GM21717 (cell line): ENCODE measurements around the gene XRCC4.
"Not testable (repeated sequence)": the region's sequence is repeated elsewhere in the genome, so short reads cannot be mapped to it uniquely, and the experiment has no call there.

Experiments used
- ATAC-seq: cut with Tn5 transposase; IDR thresholded peaks from one replicate; pipeline ENCODE4 v1.9.1; 2021; ENCODE audit warnings: mild to moderate bottlenecking, moderate library complexity; ENCODE audit not compliant: unreplicated experiment

The XRCC4 gene

DNA sequence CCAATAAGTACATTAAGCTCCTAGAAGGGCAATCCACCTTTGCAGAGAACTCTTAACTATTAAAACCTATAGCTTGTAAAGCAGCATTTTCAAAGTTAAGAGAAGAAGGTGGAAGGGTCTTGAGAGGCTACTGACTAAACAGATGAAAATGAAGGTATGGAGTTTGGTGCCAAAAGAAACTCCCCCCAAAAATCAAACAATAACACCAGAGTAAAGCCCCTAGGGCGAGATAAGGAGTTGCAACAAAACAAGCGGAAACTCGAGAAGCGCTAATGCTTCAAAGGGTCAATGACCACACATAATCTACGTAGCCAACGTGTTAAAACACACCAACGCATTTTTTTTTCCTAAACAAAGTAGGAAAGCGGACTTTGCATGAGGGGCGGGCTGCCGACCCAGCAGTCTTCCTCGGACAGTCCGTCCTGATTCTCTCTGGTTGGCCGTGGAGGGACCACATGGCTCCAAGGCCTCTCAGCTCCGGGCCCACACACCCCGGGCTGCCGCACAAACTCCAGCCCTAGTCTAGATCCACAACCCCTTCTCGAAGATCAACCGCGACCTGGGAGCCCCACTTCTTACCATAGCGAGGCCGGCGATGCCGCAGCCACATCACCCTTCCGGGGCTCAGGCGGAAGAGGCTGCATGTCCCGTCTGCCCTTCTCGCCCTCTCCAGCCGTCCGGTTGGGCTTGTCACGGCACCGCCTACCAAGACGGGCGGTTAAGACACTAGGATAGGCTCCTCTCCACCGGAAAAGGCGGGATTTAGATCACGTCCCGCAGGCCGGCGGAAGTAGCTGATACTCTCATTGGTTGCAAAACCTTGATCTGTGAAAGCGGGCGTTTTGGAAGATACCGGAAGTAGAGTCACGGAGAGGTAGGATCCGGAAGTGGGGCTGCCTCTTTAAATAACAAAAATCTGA is at the start of gene XRCC4, which contains the start of gene TMEM167A:
Gene XRCC4, plus strand, starts transcription at position 806 of the 920 bp plus-strand sequence. CDS start 27,373 bp downstream, outside the sequence.
Gene TMEM167A, minus strand, starts transcription at position 653 of the 920 bp plus-strand sequence. Its CDS starts 71 bp downstream, at position 582.
- ATAC-seq: peak; percentile 99

DNA sequence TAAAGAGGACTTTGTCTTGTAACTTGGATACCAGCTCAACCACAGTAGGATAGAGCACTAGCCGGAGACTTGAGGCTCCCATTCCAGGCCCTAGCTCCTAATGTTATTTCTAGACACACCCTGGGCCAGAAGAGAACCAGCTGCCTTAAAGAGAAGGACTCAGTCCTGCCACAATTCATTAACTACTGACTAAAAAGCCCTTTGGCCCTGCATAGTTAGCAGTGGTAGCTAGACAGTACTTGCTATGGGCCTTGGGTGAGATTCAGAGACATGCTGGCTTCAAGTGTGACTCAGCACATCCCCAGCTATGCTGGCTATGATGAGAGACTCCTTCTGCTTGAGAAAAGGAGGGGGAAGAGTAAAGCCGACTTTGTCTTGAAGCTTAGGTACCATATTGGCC is 47.4 kb upstream of the XRCC4 start:
- ATAC-seq: no peak

DNA sequence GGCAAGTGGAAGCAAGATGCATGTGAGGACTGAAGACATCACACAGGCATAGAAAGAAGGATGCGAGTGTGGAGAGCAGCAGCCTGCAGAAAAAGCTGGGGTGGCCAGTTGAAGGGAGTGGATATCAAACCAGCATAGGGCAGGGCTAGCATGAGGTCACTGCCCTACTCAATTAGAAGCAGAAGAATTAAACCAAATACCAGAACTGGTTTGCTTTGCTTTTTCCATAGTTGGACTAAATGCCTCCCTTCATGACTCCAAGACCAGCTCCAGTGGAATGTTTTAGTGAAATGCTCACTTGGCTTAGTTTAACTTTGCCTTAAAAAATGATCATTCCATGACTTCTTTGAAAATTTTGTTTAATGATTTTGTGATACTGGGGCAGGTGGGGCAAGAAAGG is 46.0 kb upstream of the XRCC4 start:
- ATAC-seq: no peak

DNA sequence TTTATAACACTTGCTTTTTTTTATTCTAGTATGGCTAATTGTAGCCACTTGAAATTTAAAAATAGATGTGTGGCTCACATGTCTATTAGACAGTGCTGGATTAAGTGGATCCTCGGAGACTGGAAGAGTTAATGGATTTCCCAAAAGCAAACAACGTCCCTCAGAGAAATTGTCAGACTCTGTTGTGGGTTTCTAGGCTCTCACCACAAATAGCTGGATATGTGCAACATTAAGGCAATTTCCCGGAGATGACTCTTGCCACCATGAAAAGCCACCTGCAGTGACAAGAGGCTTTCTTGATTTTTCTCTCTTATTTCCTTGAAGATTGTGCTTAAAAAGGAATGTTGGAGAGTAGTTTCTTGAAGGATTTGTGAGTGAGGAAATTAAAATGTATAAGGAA is 43.3 kb upstream of the XRCC4 start:
- ATAC-seq: no peak

DNA sequence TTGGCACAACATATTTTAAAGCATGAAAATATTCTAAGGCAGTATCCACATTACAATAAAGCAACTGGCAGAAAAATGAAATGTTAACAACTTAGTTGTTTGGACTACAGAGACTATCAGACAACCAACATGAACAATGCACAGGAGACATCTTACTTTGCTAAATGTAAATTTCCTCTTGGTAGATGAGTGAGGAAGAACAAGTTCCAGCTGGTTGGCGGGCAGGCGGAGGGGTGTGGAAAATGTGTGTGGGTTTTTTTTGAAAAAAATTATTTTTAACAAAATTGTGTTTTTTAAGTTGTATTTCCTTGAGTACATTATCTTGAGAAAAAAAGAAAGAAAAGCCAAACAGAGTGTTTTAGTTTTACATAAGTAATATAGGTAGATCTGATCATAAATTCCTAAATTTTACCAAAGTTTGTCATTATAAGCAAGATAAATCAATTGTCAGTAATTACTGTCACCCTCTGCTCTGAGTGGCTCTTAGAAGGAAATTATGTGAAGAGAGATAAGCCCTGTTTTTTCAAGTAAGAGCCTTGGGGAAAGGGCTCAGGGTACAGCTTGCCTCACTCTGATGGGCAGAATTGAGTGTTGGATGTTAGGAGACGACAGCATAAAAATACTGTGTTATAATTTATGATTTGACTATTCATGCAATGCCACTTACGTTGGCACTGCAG is 42.7 kb upstream of the XRCC4 start:
- ATAC-seq: no peak

DNA sequence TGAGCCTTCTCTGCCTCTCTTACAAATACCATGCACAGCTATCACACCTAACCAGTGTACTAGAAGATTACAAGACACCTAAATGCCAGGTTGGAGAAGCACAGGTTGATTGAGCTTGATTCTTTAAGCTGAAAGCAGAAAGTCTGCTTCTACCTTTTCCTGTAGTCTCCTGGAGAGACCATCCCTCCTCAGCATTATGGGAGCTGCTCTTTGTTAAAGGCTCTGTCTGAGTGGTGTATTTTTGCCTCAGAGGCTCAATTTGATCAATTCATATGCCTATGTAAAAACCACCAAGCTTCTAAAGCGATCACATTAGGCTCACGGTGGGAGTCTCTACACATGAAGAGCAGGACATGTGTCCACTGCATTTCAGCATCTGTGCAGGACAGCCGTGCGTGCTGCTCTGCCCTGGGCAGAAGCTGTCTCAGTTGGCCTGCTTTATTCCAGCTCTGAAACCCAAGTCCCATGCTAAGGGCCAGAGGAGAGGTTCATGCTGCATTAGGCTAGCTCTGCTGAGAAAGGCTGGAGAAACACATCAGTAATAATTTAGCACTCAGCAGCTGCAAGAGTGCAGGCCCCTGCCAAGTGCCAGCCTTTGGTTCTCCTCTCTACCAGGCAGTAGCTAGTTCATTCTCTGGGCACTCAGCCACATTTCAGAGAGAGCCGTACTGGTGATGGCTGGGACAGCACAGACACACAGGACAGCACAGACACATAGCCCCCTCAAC is 41.8 kb upstream of the XRCC4 start:
- ATAC-seq: no peak

DNA sequence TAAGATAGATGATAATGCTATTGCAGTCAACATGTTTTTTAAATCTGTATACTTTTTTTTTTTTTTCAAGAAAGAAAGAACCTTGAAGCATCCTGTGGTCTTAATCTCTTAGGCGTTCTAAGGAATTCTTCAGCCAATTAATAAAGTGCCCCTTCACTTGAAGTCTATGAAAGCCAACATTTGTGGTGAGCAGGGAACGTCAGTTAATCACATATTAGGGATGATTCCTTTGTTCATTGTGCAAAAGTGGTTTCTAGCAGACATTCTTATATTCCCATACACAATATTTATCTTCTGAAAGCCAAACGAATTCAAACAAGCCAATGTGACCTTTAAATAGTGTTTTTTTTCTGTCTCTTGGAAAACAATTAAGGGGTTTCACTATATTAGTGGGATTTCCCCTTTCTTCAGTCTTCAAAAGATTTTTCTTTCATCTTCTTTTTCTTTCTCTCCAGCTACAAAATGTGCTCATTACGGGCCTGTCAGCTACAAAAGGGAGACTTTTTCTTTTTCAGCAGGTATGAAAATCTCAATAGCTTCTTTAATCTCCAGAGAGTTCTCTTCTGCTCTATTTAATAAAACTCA is 40.3 kb upstream of the XRCC4 start:
- ATAC-seq: no peak

DNA sequence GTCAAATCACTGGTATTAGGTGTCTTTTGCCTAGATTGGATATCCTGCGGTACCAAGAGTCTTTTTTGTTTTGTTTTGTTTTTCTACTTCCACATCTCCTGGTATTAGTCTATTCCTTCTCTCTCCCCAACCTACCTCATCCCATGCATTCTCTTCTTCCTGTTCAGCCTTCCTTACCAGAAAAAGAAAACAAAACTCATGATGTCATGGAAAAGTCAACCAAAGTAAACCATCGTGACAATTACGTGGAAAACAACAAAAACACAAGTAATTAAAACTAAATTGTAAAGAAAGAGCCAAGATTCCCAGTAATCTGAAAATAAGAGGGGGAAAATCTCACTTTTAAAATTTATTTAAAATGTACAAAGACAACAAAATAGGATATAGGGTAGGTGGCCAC is 38.4 kb upstream of the XRCC4 start:
- no peak for ATAC-seq

DNA sequence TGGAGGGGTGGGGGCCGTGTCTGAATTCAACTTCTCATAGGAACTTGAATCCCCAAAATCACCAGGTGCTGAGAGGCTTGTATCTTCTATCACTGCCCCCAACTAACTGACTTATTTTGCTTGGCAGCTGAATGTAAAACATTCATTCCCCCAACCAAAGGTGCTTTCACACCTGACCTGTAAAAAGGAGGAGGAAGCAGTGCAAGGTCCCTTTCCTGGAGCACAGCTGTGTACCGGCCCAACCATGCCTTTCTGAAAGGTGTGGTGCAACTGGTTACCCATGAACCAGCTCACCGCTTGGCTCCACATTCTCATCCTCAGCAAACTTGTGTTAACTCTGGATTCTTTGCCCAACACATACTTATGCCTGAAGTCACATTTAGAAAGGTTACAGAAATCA is 34.8 kb upstream of the XRCC4 start:
- no peak for ATAC-seq

DNA sequence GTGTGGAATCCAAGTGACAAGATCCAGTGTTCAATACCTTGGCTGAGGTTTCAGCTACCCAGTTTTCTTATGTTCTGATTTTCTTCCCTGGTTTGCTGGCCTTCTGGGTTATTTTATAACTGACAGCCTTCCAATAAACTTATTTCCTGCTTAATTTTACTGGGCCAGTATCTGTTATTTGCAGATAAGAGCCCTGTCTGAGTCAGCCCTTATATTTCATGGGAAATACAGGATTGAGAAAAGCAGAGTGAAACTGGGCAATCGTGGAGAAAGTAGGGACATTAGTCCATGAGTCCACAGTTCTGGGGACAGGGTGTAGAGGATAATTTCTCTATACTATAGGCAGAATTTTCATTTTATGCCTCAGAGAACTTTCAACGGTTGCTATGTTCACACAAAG is 32.4 kb upstream of the XRCC4 start:
- no peak for ATAC-seq

DNA sequence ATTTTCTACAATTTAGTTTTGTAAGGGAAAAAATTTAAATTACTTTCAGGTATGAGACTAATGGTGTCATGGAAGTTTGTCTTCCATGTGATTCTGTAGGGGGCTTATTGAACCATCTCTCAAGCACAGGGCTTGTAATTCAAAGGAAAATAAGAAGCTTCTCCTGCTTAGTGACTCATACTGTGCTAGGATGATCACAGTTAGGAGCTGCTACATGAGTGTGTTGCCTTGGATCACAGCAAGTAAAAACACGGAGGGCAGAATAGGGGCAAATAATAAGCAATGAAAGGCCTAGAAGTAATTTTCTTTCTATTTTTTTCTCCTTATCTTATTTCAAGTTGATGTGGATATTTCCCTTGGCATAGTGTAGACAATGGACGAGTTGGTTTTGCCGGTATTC is 29.1 kb upstream of the XRCC4 start:
- ATAC-seq: no peak

DNA sequence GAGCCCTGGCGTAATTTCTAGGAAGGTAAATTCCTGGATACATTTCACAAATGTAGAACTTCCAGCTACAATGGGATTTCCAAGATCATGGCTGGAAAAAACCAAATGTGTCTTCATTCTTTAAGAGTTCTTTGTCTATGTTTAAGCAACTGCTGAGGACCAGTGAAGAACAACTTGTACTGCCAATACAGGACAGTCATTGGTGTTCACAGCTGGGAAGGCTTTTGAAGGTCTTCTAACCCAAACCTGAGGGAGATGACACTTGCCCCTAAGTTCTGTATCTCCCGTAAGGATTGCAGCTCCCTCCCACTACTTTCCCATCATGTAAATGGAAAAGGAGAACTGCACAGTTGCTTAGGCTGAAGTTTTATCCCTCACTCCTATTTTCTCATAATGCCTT is 28.5 kb upstream of the XRCC4 start:
- ATAC-seq: no peak

DNA sequence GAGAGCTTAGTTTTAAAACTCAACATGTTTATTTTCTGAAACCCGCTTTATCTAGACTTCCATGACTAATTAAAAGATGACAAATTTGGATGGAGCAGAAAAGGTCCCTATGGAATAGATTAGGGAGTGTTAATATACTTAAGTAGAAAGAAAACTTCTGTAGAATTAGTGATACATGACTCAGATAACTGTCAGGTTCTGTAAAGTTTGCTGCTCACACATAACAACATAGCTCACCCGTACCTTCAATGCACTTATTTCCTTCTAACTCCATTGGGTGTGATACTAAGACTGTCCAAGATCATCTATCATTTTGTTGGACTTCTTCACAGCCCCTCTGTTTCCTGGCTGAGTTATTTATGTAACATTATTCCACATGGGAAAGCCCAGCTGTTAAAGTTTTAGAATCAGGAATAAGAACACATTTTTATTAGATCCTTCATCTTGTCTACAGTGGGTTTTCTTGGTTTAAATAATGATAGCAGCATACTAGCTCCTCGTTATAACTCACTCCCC is 27.9 kb upstream of the XRCC4 start:
- ATAC-seq: no peak

DNA sequence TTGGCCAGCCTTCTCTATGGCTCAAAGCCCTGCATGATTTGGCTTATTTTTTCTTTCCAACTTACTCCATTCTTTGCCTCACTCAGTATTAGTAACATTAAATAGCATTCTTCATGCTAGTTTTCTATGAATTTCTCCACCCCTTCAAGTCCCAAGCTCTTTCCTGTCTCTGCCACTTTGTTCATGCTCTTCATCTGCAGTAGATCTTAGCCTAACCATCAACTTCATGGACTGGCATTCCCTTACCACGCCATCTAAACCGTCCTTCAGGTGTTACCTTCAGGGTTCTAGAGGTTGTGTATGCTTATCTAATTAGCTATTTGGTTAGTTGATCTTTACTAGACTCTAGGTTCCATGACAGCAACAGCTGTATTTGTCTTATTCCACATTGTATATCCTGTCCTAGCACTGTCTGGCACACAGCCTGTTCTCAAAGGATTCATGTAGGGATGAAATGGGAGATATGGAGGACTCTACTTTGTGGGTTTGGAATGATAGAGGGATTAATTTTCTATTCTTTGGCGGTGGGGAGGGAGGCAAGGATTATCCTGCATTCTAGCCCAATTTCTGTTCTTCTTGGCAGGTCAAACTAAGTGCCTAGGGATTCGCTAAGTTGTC is 26.5 kb upstream of the XRCC4 start:
- ATAC-seq: no peak

DNA sequence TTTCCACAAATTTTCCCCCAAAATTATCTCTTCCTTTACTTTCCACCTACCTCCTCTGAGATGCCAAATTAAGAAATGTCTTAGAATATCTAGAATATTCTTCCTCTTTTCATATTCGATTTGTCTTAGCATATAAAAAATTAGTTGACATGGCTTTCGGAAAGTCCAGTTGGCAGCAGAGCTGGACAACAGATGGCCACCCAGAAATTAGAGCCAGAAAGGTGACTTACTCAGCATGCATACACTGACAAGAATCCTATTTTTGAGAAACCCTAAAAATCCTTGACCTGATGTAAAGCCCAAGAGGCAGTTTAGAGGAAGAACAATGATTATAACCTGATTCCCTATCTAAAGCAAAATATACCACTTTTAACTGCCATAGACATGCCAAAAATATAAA is 22.2 kb upstream of the XRCC4 start:
- no peak for ATAC-seq

DNA sequence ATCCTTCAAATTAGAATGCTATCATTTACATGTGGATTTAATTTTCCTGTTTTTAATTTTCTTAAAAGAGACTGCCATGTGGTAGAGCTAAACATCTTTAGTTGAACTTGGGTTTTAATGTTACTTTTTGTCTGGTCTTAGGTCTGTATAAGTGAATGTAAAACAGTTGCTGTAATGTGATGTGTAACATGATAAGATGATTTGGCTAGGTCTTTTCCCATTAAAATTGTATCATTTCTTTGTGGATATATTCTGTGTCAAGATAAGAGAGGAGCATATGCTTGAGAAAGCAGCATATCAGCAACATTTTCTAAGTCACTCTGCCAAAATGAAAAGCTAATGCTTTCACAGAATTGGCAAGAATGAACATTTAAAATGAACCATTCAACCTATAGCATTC is 18.6 kb upstream of the XRCC4 start:
- ATAC-seq: no peak

DNA sequence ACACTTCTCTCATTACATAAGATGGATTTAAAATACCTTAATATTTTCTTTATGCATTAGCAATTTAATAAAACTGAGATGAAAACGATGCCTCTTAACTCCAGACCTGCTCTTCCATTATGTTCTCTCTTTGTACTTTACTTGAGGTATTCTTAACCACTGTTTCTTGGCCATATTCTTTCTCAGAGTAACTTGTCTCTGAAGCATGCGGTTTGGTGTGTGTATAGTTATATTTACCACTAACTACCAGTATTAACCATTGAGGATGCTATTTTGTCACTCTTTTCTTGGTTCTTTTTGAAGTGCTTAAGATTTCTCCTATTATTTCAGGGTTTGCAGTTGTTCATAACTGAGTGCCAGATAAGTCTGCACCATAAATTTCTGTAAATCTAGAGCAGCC is 18.0 kb upstream of the XRCC4 start:
- no peak for ATAC-seq

DNA sequence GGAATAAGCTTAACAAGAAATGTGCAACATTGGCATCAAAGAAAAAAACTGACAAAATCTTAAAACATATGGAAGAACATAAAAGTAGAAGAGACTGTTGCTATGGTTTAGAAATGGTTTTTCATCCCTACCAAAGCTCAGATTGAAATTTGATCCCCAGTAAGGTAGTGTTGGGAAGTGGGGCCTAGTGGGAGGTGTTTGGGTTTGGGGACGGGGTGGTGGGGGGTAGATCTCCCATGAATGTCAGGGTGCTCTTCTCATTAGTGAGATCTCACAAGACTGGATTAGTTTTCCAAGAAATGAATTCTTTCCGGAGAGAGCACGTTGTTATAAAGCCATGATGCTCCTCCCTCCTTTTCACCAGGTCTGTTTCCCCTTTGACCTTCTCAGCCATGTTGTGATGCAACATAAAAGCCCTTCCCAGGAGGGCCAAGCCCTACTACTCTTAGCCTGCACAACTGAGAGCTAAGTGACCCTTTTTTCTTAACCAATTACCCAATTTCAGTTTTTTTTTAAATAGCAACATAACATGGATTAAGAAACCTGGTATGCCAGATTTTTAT is 10.7 kb upstream of the XRCC4 start:
- no peak for ATAC-seq

DNA sequence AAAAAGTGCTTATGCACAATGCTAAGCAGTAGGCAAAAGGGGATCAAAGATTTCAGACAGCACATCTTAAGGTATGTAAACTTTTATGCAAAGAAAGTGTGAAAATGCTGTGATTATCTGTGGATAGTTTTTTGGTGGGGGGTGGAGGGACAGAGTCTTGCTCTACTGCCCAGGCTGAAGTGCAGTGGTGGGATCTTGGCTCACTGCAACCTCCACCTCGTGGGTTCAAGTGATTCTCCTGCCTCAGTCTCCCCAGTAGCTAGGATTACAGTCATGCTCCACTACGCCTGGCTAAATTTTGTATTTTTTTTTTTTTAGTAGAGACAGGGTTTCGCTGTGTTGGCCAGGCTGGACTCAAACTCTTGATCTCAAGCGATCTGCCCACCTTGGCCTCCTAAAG is 10.0 kb upstream of the XRCC4 start:
- not testable (repeated sequence) for ATAC-seq
